H1 (cell line): Measurements from ENCODE around the gene SMTNL2. TPM values are rescaled to one million over a fixed set of nuclear protein-coding genes. Genes with fewer than 3 reads are reported as not detected.

Source experiments
- CBX5 ChIP-seq: fragments of 300-800, 300-1000 bp; sonication (generic); IDR thresholded peaks from 2 replicates; pipeline ENCODE4 v1.7.1; 2016; ENCODE audit warnings: antibody characterized with exemption, low read length, low read depth
- RBBP5 ChIP-seq: IDR thresholded peaks from 2 replicates; pipeline ENCODE4 v1.7.1; 2012; ENCODE audit warnings: low read depth, mild to moderate bottlenecking, inconsistent platforms, low read length, moderate library complexity, borderline replicate concordance
- SP2 ChIP-seq: IDR thresholded peaks from 2 replicates; pipeline ENCODE4 v1.6.1; 2012; ENCODE audit warnings: mild to moderate bottlenecking, low read length, inconsistent platforms
- YY1 ChIP-seq: IDR thresholded peaks from 2 replicates; pipeline ENCODE4 v1.6.1; 2011; ENCODE audit warnings: low read depth, mild to moderate bottlenecking, low read length
- polyA plus RNA-seq, 7 experiments: library from polyadenylated mRNA; depleted of rRNA in 3 of 7; stranded (reverse) in 5 of 7; unstranded in 2 of 7; fragments of >200 nt in 5 of 7; fragments of 200-250 nt in 2 of 7; gene quantifications; 1 replicate in 5 of 7; 2 replicates in 1 of 7; 4 replicates in 1 of 7; pipeline versions ENCODE4 v1.2.1 to v1.2.3, GENCODE V29; 2011 to 2013; ENCODE audit warnings: missing spikeins in 2 of 7, mixed read lengths in 2 of 7
- total RNA-seq: library from RNA; stranded (reverse); fragmentation: NEBNext Ultra II Directional; extraction: Animal tissue kit (Norgen Biotek cat#: 25700); gene quantifications from 2 replicates; pipeline ENCODE4 v1.2.1, GENCODE V29; 2021

The SMTNL2 gene
- total and polyA plus RNA-seq, 2 of the 8 experiments (the other 6 are each of a cell fraction or from before 2014, with no cell fraction given), result 3.6 to 4.5 TPM

DNA sequence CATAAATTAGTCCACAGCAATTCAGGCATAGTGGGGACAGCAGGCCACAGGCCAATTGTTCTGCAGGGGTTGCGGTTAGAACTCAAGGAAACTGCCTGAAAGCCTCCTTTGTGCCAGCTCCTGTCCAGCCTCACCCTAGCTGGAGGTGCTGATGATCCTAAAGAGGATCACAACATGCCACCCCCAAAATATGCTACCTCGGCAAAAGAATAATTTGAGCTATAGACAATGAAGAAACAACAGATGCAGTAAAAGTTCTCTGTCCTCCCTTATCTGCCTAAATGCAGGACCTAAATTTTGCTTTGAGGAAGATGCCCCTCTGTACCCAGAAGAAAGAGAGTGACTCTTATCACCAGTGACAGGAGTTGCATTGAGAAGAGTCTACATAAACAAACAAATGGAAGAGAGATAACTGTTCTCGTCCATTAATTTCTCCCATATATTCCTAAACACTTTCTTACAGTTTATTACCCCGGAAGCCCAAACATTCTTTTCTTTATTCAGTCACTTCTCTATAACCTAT is 42.5 kb downstream of the SMTNL2 start (continued):
- no peak for TF ChIP-seq YY1
- no peak for TF ChIP-seq RBBP5
- no peak for TF ChIP-seq SP2
- no peak for TF ChIP-seq CBX5
